HTR-8/SVneo (cell line): ENCODE measurements around the gene ANKRD27.
A peak's percentile ranks its signal among the peaks of the same experiment; 100 is the strongest.
"Not testable (repeated sequence)": the region's sequence is repeated elsewhere in the genome, so short reads cannot be mapped to it uniquely, and the experiment has no call there.

Experiments used
- DNase-seq: peaks from one replicate; pipeline ENCODE4 v3.0.0; 2011; ENCODE audit warnings: low spot score, mixed read lengths; ENCODE audit not compliant: insufficient read length
- FAIRE-seq: peaks from 2 replicates; lab custom pipeline; 2011; peaks lifted over from hg19 to GRCh38; lab: Jason Lieb, UNC

ANKRD27 gene

GRCh38 chr19:32674931-32675719 lies at the start of gene ANKRD27:
Gene ANKRD27, minus strand, starts transcription at chr19:32675180. Its CDS starts 16,165 bp downstream, at chr19:32659015.
- peak; percentile 95 for FAIRE-seq

DNA sequence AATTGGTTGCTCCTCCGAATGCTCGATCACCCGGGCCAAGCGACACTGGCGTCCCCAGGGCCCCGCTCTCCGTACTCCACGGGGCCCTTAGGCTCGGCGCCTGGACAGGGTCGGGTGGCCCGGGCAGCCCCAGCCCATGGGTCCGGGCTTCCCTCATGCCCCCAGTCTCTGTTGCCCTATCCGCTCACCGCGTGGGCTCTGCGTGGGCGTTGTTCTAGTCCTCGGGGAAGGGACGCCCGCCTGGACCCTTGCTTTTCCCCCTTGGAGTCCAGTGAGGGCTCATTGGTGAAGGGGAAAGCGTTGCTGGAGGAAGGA lies 45.9 kb upstream of the ANKRD27 start:
- no peak for FAIRE-seq
- DNase-seq = no peak

More at GRCh38 chr19:32674931-32675719, at the start of gene ANKRD27:
- peak; percentile 96 for DNase-seq

DNA sequence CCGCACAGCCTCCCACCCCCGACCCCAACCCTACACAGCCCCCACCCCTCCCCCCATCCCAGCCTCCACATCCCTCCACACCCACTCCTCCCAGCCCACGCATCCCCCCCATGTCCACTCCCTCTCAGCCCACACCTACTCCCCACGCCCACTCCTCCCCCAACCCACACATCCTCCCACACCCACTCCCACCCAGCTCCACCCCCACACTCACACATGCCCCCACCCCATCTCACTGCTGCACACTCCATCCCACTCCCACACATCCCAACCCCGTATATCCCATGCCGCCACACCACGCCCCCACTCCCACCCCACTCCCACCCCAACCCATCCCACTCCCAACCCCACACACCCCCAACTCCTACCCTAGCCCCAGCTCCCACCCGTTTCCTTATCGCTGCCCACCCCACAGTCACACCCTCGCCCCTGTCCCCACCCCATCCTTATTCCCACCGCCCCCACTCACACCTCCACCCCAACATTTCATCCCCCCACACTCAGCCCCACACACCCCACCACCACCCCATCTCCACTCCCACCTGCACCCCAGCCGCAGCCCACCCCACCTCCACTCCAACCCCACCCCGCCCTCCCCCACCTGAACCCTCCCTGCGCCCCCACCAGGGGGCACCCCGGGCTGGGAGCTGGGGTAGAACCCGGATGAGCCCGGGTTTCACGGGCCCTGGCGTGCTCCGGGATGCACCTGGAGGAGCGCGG lies 45.4 kb upstream of the ANKRD27 start:
- DNase-seq (no peak), FAIRE-seq (peak; percentile 31)

DNA sequence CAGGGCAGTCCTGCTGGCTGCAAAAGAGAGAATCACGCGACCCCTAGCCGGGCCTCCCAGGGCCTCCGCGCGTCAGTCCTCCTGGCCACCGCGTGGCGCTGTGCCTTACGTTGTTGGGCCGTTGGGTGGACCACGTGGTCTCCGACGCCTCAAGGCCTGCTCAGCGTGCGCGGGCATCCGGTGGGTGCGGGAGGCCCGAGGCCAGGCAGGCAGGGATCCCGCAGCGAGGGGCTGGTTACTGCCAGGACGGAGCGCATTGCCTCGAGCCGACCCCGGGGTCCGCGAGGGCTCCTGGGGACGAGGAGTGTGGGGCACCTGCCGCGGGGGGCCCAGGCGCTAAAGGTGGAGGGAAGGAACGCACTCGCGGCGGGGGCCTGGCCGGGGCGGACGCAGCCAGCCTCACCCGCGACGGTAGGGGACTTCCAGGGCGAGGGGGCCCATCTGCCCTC lies 44.7 kb upstream of the ANKRD27 start, which contains the start of gene TDRD12:
Gene TDRD12 (plus strand): TSS at position 157 of the 449 bp plus-strand sequence. CDS start 306 bp downstream, outside the sequence.
- FAIRE-seq (no peak), DNase-seq (no peak)

DNA sequence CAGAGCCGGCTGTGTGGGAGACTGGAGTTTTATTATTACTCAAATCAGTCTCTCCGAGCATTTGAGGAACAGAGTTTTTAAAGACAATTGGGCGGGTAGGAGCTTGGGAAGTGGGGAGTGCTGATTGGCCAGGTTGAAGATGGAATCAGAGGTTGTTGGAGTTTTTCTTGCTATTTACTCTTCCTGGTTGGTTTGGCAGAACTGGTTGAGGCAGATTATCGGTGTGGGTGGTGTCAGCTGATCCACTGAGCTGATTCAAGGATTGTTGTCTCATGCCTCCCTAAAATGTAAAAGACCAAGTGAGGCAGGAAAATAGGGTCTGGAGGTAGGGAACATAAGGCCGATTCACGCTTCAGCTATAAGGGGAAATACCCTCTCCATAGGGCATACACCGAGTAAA lies 43.3 kb upstream of the ANKRD27 start:
- DNase-seq (no peak), FAIRE-seq (no peak)

- DNase-seq = no peak
- FAIRE-seq = no peak
Measured at GRCh38 chr19:32717496-32717895, 42.5 kb upstream of the ANKRD27 start.

GRCh38 chr19:32716203-32716602 lies 41.2 kb upstream of the ANKRD27 start:
- not testable (repeated sequence) for DNase-seq, FAIRE-seq

GRCh38 chr19:32711747-32712146 lies 36.8 kb upstream of the ANKRD27 start:
- FAIRE-seq (no peak), DNase-seq (no peak)

- FAIRE-seq (no peak), DNase-seq (no peak)
Measured at GRCh38 chr19:32709032-32709431, 34.1 kb upstream of the ANKRD27 start.

DNA sequence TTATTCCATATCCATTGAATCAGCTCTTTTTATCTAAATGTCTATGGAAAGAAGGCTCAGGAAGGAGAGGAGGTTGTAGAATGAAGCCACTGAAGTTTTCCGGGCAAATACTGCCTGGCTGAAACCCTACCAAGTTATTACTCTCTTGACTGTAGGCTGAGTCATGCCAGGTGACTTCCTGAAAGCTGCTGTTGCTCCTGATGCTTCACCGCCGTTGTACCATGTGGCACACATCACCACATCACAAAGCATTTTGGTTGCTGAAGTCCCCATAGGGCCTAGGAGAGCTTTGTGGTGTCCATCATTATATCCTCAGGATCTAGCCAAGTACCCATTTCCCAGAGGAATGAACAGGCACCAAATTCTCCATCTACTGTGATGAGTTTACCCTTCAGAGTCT lies 33.5 kb upstream of the ANKRD27 start:
- FAIRE-seq (no peak), DNase-seq (no peak)

DNA sequence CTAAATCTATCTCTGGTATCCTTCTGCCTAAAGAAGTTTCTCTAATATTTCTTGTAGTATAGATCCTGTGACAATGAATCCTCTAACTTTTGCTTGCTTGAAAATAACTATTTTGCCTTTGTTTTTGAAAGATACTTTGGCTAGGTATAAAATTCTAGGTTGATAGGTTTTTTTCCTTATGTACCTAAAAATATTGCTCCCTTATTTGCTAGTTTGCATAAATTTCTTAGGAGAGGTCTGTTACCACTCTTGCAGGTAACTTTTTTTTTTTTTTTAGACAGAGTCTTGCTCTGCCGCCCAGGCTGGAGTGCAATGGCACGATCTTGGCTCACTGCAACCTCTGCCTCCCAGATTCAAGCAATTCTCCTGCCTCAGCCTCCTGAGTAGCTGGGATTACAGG lies 29.0 kb upstream of the ANKRD27 start:
- not testable (repeated sequence) for FAIRE-seq, DNase-seq

DNA sequence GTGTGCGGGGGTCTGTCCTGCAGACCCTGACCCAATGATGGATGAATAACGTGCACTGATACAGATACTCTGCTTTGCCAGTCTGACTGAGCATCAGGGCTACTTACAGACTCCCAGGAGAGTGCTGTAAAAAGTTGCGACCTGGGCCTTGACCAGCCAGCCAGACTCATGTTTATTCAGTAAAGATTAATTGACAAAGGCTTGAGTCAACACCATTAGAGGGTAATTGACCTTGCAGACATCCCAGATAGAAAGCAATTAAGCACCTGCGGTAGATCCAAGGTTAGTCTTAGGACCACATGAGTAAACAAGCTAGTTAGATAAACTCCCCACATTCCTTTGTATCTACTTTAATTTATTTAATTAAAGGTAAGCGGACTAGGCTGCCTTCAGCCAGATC lies 27.0 kb upstream of the ANKRD27 start:
- DNase-seq = no peak
- no peak for FAIRE-seq

- FAIRE-seq, DNase-seq: not testable (repeated sequence)
Measured at GRCh38 chr19:32700129-32700528, 25.1 kb upstream of the ANKRD27 start.

DNA sequence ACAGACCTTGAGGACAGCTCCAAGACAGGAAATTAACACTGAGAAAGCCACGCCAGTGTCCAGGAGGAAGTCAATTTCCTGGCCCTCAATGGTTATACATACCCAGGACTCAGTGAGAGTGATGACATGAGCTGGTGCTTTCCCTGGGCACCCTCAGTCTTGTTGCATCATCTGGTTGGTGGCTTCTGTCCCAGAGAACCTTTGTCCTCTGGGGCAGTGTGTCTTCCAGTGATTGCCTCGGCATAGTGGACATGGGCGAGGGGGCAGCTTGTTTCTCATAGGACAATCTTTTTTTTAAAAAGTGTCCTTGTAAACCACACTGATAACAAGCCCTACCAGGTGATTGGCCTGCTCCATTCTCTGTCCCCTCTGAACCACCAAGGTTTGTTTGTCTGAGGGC lies 21.8 kb upstream of the ANKRD27 start:
- FAIRE-seq, DNase-seq: not testable (repeated sequence)

DNA sequence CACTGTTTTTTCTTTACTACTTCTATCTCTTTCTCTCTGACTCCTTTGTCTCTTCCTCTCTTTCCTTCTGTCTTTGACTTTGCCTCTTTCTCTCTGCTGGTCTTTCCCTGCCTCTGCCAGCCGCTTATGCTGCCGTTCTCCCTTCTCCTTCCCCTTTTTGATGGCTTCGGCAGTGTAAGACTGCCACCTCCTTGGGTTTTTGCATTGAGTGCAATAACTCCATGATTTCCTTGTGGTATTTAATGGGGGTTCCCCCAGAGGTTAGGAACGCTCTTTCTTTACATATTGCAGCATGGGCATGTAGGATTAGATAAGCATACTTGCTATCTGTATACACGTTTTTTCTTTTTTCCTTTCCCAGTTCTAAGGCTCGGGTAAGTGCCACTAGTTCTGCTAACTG lies 20.5 kb upstream of the ANKRD27 start:
- DNase-seq, FAIRE-seq: not testable (repeated sequence)

DNA sequence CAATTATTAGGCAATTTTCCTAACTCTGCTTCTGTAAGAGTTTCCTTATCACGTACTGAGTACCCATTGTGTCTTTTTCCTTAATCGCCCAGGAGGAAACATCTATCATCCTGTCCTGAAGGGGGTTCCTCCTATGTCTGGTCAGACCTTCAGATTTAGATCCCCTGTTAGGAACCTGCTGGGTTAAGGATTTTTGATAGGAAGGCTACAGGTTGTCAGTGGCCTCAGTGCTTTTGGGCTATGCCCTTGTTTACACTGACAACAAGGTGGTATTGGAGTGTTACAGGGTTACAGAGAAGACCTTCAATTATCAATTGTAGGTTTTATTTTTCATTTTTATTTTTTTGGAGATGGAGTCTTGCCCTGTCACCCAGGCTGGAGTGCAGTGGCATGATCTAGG lies 19.9 kb upstream of the ANKRD27 start:
- FAIRE-seq = not testable (repeated sequence)

GRCh38 chr19:32694316-32694715 lies 19.3 kb upstream of the ANKRD27 start:
- not testable (repeated sequence) for FAIRE-seq, DNase-seq

More for the DNA sequence above, 19.9 kb upstream of the ANKRD27 start:
- not testable (repeated sequence) for DNase-seq

DNA sequence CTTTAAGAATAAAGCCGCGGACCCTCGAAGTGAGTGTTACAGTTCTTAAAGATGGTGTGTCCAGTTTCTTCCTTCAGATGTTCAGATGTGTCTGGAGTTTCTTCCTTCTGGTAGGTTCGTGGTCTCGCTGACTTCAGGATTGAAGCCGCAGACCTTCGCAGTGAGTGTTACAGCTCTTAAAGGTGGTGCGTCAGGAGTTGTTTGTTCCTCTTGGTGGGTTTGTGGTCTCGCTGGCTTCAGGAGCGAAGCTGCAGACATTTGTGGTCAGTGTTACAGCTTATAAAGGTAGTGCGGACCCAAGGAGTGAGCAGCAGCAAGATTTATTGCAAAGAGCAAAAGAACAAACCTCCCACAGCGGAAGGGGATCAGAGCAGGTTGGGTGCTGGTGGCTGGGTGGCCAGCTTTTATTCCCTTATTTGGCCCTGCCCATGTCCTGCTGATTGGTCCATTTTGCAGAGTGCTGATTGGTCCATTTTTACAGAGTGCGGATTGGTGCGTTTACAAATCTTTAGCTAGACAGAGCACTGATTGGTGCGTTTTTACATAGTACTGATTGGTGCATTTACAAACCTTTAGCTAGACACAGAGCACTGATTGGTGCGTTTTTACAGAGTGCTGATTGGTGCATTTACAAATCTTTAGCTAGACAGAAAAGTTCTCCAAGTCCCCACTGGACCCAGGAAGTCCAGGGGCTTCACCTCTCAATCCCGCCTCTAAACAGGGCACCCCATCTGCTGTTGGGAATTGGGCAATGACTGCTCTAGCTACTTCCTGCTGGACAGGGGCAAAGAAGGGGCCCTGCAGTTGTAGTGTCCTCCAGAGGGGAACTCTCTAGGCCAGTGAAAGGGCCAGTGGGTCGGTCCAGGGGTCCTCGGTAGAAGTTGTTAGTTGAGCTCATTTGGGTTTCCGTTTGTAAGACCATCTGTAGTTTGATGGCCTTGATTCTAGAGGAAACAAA lies 18.4 kb upstream of the ANKRD27 start:
- not testable (repeated sequence) for DNase-seq, FAIRE-seq

DNA sequence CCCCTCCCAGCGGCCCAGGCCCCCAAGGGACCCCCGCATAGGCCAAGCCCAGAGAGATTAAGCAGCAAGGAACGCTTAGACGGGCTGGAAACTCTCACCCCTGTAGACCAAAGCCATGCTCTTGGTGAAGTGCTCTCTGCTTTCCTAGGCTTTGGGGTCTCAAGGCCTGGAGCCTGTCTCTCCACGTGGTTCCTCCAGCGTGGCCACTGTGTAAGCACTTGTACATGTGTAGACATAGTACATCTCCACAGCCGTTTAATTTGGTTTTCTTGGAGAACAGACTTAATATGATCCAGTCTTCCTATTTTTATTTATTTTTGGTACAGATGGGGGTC lies 17.7 kb upstream of the ANKRD27 start:
- DNase-seq = no peak
- FAIRE-seq = no peak
